PC-9 (cell line): ENCODE results near the gene ZNF77. TPM values are rescaled to one million over a fixed set of nuclear protein-coding genes. Genes with fewer than 3 reads are reported as not detected.
"Not testable (repeated sequence)": the region's sequence is repeated elsewhere in the genome, so short reads cannot be mapped to it uniquely, and the experiment has no call there.

Source experiments
- Bru-seq: library from RNA; stranded (reverse); fragments of 400-500 nt; gene quantifications from one replicate; lab custom pipeline; 2021; lab: Mats Ljungman, UMichigan
- BruChase-seq, 2 experiments: library from RNA; stranded (reverse); fragments of 400-500 nt; gene quantifications; one replicate each; lab custom pipeline; 2021; lab: Mats Ljungman, UMichigan
- BruUV-seq: library from RNA; stranded (reverse); fragments of 400-500 nt; replicated peaks from 2 replicates; lab custom pipeline; 2021; lab: Mats Ljungman, UMichigan
- CTCF ChIA-PET: fragments of 300-600 bp; sonication (Branson Sonifier 250); formaldehyde crosslinking; loops from one replicate; lab custom pipeline; 2022; ENCODE audit warnings: antibody characterized with exemption; lab: Charles Lee
- POLR2A ChIA-PET: fragments of 300-600 bp; sonication (Branson Sonifier 250); formaldehyde crosslinking; loops from one replicate; lab custom pipeline; 2022; ENCODE audit warnings: antibody characterized with exemption; ENCODE audit not compliant: unreplicated experiment; lab: Charles Lee
- DNase-seq, 2 experiments: peaks; one replicate each; pipeline versions ENCODE4 v3.0.0 to v3.0.0-alpha.2; 2015 to 2022; ENCODE audit warnings: mixed read lengths in 1 of 2
- H2AFZ ChIP-seq: fragments of 200-600 bp; sonication (generic); 2 replicates; pipeline ENCODE4 v1.8.1; 2017; ENCODE audit warnings: antibody characterized with exemption
- H3F3A ChIP-seq: fragments of 200-600 bp; sonication (generic); 2 replicates; pipeline ENCODE4 v1.8.1; 2017; ENCODE audit warnings: antibody characterized with exemption, mild to moderate bottlenecking, low read depth; ENCODE audit not compliant: insufficient read depth
- H3K27ac ChIP-seq: fragments of 200-600 bp; sonication (generic); 2 replicates; pipeline ENCODE4 v1.6.1; 2016; ENCODE audit warnings: mixed run types
- H3K27me3 ChIP-seq: fragments of 200-600 bp; sonication (generic); 2 replicates; pipeline ENCODE4 v1.6.1; 2016; ENCODE audit warnings: low read depth, mixed run types; ENCODE audit not compliant: insufficient read depth
- H3K36me3 ChIP-seq: fragments of 200-600 bp; sonication (generic); 2 replicates; pipeline ENCODE4 v1.6.1; 2016; ENCODE audit warnings: low read depth, mixed run types
- H3K4me1 ChIP-seq: fragments of 200-600 bp; sonication (generic); replicated peaks from 2 replicates; pipeline ENCODE4 v1.6.1; 2016; ENCODE audit warnings: mixed run types; ENCODE audit not compliant: insufficient read depth
- H3K4me2 ChIP-seq: fragments of 200-600 bp; sonication (generic); 2 replicates; pipeline ENCODE4 v1.6.1; 2017; ENCODE audit warnings: mixed run types
- H3K4me3 ChIP-seq: fragments of 200-600 bp; sonication (generic); 2 replicates; pipeline ENCODE4 v1.6.1; 2016; ENCODE audit warnings: mixed run types
- H3K79me2 ChIP-seq: fragments of 200-600 bp; sonication (generic); 2 replicates; pipeline ENCODE4 v1.6.1; 2017; ENCODE audit warnings: low read depth, mixed run types
- H3K9me2 ChIP-seq: fragments of 200-600 bp; sonication (generic); 2 replicates; pipeline ENCODE4 v1.8.1; 2017; ENCODE audit warnings: mild to moderate bottlenecking; ENCODE audit not compliant: insufficient read depth
- H3K9me3 ChIP-seq: fragments of 200-600 bp; sonication (generic); 2 replicates; pipeline ENCODE4 v1.8.1; 2016; ENCODE audit warnings: low read depth; ENCODE audit not compliant: insufficient read depth
- H4K20me1 ChIP-seq: fragments of 200-600 bp; sonication (generic); 2 replicates; pipeline ENCODE4 v1.8.1; 2017; ENCODE audit not compliant: insufficient read depth
- EZH2 ChIP-seq: fragments of 200-600 bp; sonication (generic); IDR thresholded peaks from 2 replicates; pipeline ENCODE4 v1.8.0; 2017; ENCODE audit warnings: antibody characterized with exemption, low read depth
- intact Hi-C: fragments of 100-400 bp; cut with micrococcal nuclease; formaldehyde crosslinking; loops from one replicate; pipeline ENCODE4 v1.10.0; 2022; ENCODE audit not compliant: unreplicated experiment
- long read RNA-seq: library from polyadenylated mRNA; stranded (forward); transcript quantifications from one replicate; pipeline ENCODE4 v2.0.0, GENCODE V29; 2022
- total RNA-seq: library from RNA; stranded (reverse); gene quantifications from 2 replicates; pipeline ENCODE4 v1.2.3, GENCODE V29; 2021
- TF ChIP-seq, protein P1 (sequence below): fragments of 200-600 bp; sonication (generic); conservative IDR thresholded peaks from 2 replicates; pipeline ENCODE4 v1.6.1; 2017; ENCODE audit warnings: mixed run types, antibody characterized with exemption, mild to moderate bottlenecking, moderate library complexity

ZNF77 gene
- total RNA-seq (2.1 and 2.5 TPM in 2 replicates), Bru-seq, nascent RNA (percentile 42 among the genes with signal in this experiment), BruChase-seq, experiment 1, labeled RNA remaining after a 2-hour chase (percentile 44 among the genes with signal in this experiment), BruChase-seq, experiment 2, labeled RNA remaining after a 6-hour chase (percentile 51 among the genes with signal in this experiment)
- long read RNA-seq, partial matches to known transcripts = 0 of 2 reads
- long read RNA-seq, other reads (novel, unspliced or antisense) = 0 of 2 reads

DNA sequence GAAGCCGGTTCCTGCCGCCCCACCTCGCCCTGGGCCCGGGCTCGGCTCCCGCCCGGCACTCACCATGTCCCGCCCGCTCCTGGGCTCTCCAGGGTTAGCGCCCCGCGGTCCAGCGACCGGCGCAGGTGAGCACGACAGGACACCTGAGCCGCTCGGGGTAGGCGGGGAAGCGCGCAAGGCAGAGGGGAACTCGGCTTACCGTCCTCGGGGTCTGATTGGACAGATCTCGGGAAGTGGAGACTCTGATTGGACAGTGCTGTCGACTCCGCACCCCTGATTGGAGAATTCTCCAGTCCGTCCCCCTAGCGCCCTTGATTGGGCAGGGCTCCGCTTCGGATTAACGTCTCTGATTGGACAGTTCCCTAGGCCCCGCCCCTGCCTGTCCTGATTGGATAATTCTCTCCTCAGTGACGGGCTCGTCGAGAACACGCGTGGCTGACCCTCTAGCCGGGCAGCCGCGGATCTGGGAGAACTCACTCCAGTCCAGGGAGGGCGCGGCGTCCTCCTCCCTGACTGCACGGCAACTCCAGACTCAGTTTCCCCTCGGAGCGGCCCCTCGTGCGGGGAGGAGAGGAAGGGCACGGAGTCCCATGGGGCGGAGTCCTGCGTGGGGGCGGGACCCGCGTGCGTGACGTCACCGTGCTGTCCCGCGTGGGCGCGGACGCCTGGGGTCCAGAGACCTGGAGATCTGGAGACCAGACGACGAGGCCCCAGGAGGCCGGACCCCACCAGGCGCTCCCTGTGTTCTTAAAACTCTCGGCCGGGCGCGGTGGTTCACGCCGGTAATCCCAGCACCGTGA lies at the start of gene ZNF77:
Gene ZNF77, minus strand, starts transcription at position 197 of the 800 bp plus-strand sequence. Its CDS starts 131 bp downstream, at position 66.
- Histone ChIP-seq H3K4me3 (peak within 1 kb of the TSS; percentile 64), H3K36me3 (no peaks in the 10 kb centered on the region), H3K9me2 (no peaks in the 10 kb centered on the region), H3K9me3 (no peaks in the 10 kb centered on the region), H2AFZ (peak within 1 kb of the TSS; percentile 93), H3K27ac (peak within 1 kb of the TSS; percentile 61), H3K4me1 (no peaks in the 10 kb centered on the region; the same call in 1 of the 2 replicates), H3F3A (peaks cover 11% of the 10 kb centered on the region; the same call in 1 of the 2 replicates), H4K20me1 (no peaks in the 10 kb centered on the region), H3K4me2 (peak within 1 kb of the TSS; percentile 84), H3K27me3 (no peaks in the 10 kb centered on the region), H3K79me2 (peaks cover 12% of the 10 kb centered on the region)
- ChIA-PET POLR2A (interaction anchor here (0.6 kb wide), 1 partner anchor 91 kb away, joined by 3 read pairs; no protein-coding TSS in a partner anchor), CTCF (no interaction called here)
- intact Hi-C loops = loop anchor here (2.0 kb wide), 1 partner anchor 44 kb away; the partner anchor contains the start of gene ZNF57
- no peak for TF ChIP-seq EZH2
- TF ChIP-seq, protein P1, sequence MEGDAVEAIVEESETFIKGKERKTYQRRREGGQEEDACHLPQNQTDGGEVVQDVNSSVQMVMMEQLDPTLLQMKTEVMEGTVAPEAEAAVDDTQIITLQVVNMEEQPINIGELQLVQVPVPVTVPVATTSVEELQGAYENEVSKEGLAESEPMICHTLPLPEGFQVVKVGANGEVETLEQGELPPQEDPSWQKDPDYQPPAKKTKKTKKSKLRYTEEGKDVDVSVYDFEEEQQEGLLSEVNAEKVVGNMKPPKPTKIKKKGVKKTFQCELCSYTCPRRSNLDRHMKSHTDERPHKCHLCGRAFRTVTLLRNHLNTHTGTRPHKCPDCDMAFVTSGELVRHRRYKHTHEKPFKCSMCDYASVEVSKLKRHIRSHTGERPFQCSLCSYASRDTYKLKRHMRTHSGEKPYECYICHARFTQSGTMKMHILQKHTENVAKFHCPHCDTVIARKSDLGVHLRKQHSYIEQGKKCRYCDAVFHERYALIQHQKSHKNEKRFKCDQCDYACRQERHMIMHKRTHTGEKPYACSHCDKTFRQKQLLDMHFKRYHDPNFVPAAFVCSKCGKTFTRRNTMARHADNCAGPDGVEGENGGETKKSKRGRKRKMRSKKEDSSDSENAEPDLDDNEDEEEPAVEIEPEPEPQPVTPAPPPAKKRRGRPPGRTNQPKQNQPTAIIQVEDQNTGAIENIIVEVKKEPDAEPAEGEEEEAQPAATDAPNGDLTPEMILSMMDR = no peak
- no TSS peak for BruUV-seq
- DNase-seq = peak; percentile 94 to 96

DNA sequence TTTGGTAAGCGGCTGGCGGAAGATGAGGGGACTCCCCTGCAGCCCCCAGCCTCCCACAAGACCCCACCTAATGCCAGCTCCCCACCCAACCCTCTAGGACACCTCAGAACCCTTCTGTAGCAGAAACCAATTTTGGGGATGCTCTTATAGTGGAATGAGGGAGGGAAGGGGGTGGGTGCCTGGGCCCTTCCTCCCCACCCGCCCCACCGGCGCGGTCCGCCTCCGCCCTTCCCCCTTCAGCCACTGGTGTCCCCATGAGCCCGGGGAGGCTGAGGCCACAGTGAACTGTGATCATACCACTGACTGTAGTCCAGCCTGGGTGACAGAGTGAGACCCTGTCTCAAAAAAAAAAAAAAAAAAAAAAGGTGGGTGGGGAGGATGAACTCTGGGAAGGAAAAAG lies 48.8 kb upstream of the ZNF77 start:
- no peak for DNase-seq
- TF ChIP-seq, protein P1 = no peak
- TF ChIP-seq EZH2 = no peak
- H4K20me1 ChIP-seq = no peaks in the 10 kb centered on the region
- no peaks in the 10 kb centered on the region for H3K79me2 ChIP-seq
- H3K36me3 ChIP-seq = no peaks in the 10 kb centered on the region
- no peaks in the 10 kb centered on the region for H3K9me3 ChIP-seq
- no peaks in the 10 kb centered on the region for H3F3A ChIP-seq
- POLR2A ChIA-PET = no interaction called here
- H3K27me3 ChIP-seq = no peaks in the 10 kb centered on the region
- no peaks in the 10 kb centered on the region for H3K9me2 ChIP-seq
- no TSS peak for BruUV-seq
- no peak overlapping the region for H3K27ac ChIP-seq
- H3K4me1 ChIP-seq = no peaks in the 10 kb centered on the region
- no peak overlapping the region for H3K4me2 ChIP-seq
- no peak overlapping the region for H2AFZ ChIP-seq
- H3K4me3 ChIP-seq = no peak overlapping the region
- CTCF ChIA-PET = no interaction called here
- intact Hi-C loops = no loop called here

DNA sequence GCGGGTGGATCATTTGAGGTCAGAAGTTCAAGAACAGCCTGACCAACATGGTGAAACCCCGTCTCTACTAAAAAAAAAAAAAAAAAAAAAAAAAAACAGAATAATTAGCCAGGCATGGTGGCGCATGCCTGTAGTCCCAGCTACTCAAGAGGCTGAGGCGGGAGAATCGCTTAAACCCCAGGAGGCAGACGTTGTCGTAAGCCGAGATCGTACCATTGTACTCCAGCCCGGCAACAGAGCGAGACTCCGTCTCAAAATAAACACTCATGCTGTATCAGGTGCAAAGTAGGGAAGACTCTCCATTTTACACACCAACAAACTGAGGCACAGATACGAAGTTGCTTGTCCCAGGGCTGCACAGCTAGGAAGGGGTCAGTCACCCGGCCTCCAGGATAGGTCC lies 48.2 kb upstream of the ZNF77 start:
- POLR2A ChIA-PET = interaction anchor here (0.6 kb wide), 1 partner anchor 20 kb away, joined by 3 read pairs; no protein-coding TSS in a partner anchor
- Histone ChIP-seq H2AFZ (no peak overlapping the region), H3K4me3 (no peak overlapping the region), H3F3A (no peaks in the 10 kb centered on the region), H3K79me2 (no peaks in the 10 kb centered on the region), H3K27me3 (no peaks in the 10 kb centered on the region), H3K4me1 (no peaks in the 10 kb centered on the region), H3K4me2 (no peak overlapping the region), H3K36me3 (no peaks in the 10 kb centered on the region), H3K27ac (no peak overlapping the region), H3K9me2 (no peaks in the 10 kb centered on the region), H3K9me3 (no peaks in the 10 kb centered on the region), H4K20me1 (no peaks in the 10 kb centered on the region)
- DNase-seq = no peak
- intact Hi-C loops = no loop called here
- BruUV-seq = no TSS peak
- TF ChIP-seq, protein P1 = no peak
- TF ChIP-seq EZH2 = no peak
- CTCF ChIA-PET = no interaction called here

DNA sequence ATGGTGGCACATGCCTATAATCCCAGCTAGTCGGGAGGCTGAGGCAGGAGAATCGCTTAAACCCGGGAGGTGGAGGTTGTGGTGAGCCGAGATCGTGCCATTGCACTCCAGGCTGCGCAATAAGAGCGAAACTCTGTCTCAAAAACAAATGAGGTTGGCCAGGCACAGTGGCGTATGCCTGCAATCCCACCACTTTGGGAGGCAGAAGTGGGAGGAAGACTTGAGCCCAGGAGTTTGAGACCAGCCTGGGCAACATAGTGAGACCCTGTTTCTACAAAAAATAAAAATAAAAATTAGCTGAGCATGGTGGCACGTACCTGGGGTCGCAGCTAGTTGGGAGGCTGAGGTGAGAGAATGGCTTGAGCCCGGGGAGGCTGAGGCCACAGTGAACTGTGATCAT lies 47.6 kb upstream of the ZNF77 start:
- CTCF ChIA-PET, H3K4me1 ChIP-seq, intact Hi-C loops, H3F3A ChIP-seq, H2AFZ ChIP-seq, H3K9me2 ChIP-seq, H3K27me3 ChIP-seq, H4K20me1 ChIP-seq, DNase-seq, H3K9me3 ChIP-seq, H3K4me2 ChIP-seq, H3K4me3 ChIP-seq, BruUV-seq, H3K27ac ChIP-seq, H3K36me3 ChIP-seq, H3K79me2 ChIP-seq: not testable (repeated sequence)
- POLR2A ChIA-PET = interaction anchor here (0.6 kb wide), 1 partner anchor 21 kb away, joined by 3 read pairs; no protein-coding TSS in a partner anchor
